Natural killer cell (primary cell): ENCODE results near the gene ENOX2. TPM values are rescaled to one million over a fixed set of nuclear protein-coding genes. Genes with fewer than 3 reads are reported as not detected.

Experiments
- ATAC-seq, 3 donors: fragments of 150-1000 bp in 2 of 3; fragments of 200-7000 bp in 1 of 3; cut with Tn5 transposase; 1 replicate in 1 of 3; 2 replicates in 2 of 3; pipeline ENCODE4 v1.10.0; 2021; ENCODE audit warnings: mild to moderate bottlenecking in 2 of 3, moderate library complexity in 2 of 3
- DNase-seq, 2 donors: peaks; one replicate each; pipeline versions ENCODE4 v3.0.0 to v3.0.0-alpha.2; 2013 to 2021; ENCODE audit warnings: mixed read lengths in 1 of 2
- H3K27ac ChIP-seq: one replicate; pipeline ENCODE4 v1.5.1; 2013; ENCODE audit warnings: mild to moderate bottlenecking, low read length
- H3K27me3 ChIP-seq: one replicate; pipeline ENCODE4 v1.6.1; 2013; ENCODE audit warnings: low read length; ENCODE audit not compliant: control insufficient read depth, insufficient read depth
- H3K36me3 ChIP-seq: one replicate; pipeline ENCODE4 v1.6.1; 2013; ENCODE audit warnings: low read length; ENCODE audit not compliant: control insufficient read depth, insufficient read depth
- H3K4me1 ChIP-seq: one replicate; pipeline ENCODE4 v1.6.1; 2013; ENCODE audit warnings: low read length; ENCODE audit not compliant: control insufficient read depth, insufficient read depth
- H3K4me3 ChIP-seq: one replicate; pipeline ENCODE4 v1.5.1; 2013; ENCODE audit warnings: low read length
- H3K9me3 ChIP-seq: one replicate; pipeline ENCODE4 v1.6.1; 2013; ENCODE audit warnings: low read length; ENCODE audit not compliant: control insufficient read depth, insufficient read depth
- H3K27ac Mint-ChIP-seq, 2 donors: one replicate each; pipeline ENCODE4 v1.8.0; 2022; ENCODE audit warnings: mild to moderate bottlenecking in 2 of 2, mixed read lengths in 2 of 2, moderate library complexity in 1 of 2
- H3K27me3 Mint-ChIP-seq, 2 donors: one replicate each; pipeline ENCODE4 v1.8.0; 2022; ENCODE audit warnings: low read depth in 2 of 2, mixed read lengths in 2 of 2
- H3K36me3 Mint-ChIP-seq: one replicate; pipeline ENCODE4 v1.8.0; 2022; ENCODE audit warnings: mixed read lengths
- H3K4me1 Mint-ChIP-seq, 2 donors: one replicate each; pipeline ENCODE4 v1.8.0; 2022; ENCODE audit warnings: mixed read lengths in 2 of 2
- H3K4me3 Mint-ChIP-seq: one replicate; pipeline ENCODE4 v1.8.0; 2022; ENCODE audit warnings: mild to moderate bottlenecking, moderate library complexity, mixed read lengths
- H3K9me3 Mint-ChIP-seq, 2 donors: one replicate each; pipeline ENCODE4 v1.8.0; 2022; ENCODE audit warnings: mixed read lengths in 2 of 2
- WGBS: methylation state at CpG from one replicate; pipeline ENCODE4 v1.1.7; 2013; ENCODE audit warnings: missing lambda C conversion rate; ENCODE audit not compliant: insufficient coverage; 5-methylcytosine and 5-hydroxymethylcytosine counted together
- intact Hi-C: fragments of 100-400 bp; cut with micrococcal nuclease; formaldehyde crosslinking; loops from one replicate; pipeline ENCODE4 v1.14.2; 2022
- total RNA-seq, 4 donors: library from RNA; stranded (reverse); fragments of 120-200 nt in 1 of 4; gene quantifications; one replicate each; pipeline versions ENCODE4 v1.2.3 to v1.2.4, GENCODE V29; 2013 to 2022
- TF ChIP-seq, protein P1 (sequence below): fragments of 200-600 bp; IDR thresholded peaks from one replicate; pipeline ENCODE4 v1.8.0; 2022; ENCODE audit warnings: antibody characterized with exemption

ENOX2 gene
- total RNA-seq, 3 donors from 2014 or later (not counting 1 experiment from before 2014, with no cell fraction given), result 9.3 to 14.7 (median 13.3) TPM

DNA sequence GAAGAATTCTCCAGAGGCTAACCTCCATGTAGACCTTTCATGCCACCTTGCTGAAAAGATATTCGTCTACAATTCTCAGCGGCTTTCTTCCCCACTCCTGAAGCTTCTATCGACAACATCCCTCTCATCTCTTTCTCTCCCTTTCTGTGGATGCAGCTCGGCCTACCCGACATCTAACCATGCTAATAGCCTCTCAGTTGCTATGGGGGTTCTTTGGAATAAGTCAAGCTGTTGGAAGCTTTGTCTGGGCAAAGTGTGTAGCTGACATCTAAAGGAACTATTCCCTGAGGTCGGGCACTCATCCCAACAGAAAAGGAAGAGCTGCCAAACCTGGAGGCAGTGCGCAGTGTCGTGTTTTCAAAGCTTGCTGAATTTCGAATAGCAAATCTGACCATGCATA, 309.1 kb downstream of the ENOX2 start:
- TF ChIP-seq, protein P1, sequence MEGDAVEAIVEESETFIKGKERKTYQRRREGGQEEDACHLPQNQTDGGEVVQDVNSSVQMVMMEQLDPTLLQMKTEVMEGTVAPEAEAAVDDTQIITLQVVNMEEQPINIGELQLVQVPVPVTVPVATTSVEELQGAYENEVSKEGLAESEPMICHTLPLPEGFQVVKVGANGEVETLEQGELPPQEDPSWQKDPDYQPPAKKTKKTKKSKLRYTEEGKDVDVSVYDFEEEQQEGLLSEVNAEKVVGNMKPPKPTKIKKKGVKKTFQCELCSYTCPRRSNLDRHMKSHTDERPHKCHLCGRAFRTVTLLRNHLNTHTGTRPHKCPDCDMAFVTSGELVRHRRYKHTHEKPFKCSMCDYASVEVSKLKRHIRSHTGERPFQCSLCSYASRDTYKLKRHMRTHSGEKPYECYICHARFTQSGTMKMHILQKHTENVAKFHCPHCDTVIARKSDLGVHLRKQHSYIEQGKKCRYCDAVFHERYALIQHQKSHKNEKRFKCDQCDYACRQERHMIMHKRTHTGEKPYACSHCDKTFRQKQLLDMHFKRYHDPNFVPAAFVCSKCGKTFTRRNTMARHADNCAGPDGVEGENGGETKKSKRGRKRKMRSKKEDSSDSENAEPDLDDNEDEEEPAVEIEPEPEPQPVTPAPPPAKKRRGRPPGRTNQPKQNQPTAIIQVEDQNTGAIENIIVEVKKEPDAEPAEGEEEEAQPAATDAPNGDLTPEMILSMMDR, result no peak
- no peaks in the 10 kb centered on the region for H3K27me3 ChIP-seq
- no peaks in the 10 kb centered on the region for H3K9me3 Mint-ChIP-seq
- DNase-seq (no peak), ATAC-seq (no peak)
- H3K36me3 Mint-ChIP-seq, result no peaks in the 10 kb centered on the region
- no peaks in the 10 kb centered on the region for H3K36me3 ChIP-seq
- H3K4me1 Mint-ChIP-seq, result no peaks in the 10 kb centered on the region
- WGBS, result 82% methylated on average over 6 of the region's 9 CpGs
- intact Hi-C loops, result no loop called here
- no peak overlapping the region for H3K4me3 ChIP-seq
- no peaks in the 10 kb centered on the region for H3K9me3 ChIP-seq
- no peak overlapping the region for H3K4me3 Mint-ChIP-seq
- H3K27ac ChIP-seq, result no peak overlapping the region
- peaks cover 5 to 28% of the 10 kb centered on the region in 2 donors for H3K27me3 Mint-ChIP-seq
- no peaks in the 10 kb centered on the region for H3K4me1 ChIP-seq
- no peak overlapping the region for H3K27ac Mint-ChIP-seq

DNA sequence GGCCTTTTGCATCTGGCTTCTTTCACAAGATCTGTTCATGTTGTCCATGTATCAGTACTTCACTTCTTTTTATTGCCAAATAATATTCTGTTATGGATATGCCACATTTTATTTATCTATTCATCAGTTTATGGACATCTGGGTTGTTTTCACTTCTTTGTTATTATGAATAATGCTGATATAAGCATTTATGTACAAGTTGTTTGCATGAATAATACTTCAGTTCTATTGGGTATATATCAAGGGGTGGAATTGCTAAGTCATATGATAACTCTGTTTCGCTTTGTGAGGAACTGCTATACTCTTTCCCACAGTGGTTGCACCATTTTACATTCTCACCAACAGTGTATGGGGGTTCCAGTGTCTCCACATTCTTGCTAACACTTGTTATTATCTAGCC, 310.8 kb downstream of the ENOX2 start:
- Histone ChIP-seq H3K27ac (no peak overlapping the region), H3K27me3 (no peaks in the 10 kb centered on the region), H3K4me3 (no peak overlapping the region), H3K36me3 (no peaks in the 10 kb centered on the region), H3K9me3 (no peaks in the 10 kb centered on the region), H3K4me1 (no peaks in the 10 kb centered on the region)
- peaks cover 5 to 12% of the 10 kb centered on the region in 2 donors for H3K27me3 Mint-ChIP-seq
- H3K4me1 Mint-ChIP-seq, result no peaks in the 10 kb centered on the region
- TF ChIP-seq, protein P1, result no peak
- H3K9me3 Mint-ChIP-seq, result no peaks in the 10 kb centered on the region
- no peaks in the 10 kb centered on the region for H3K36me3 Mint-ChIP-seq
- DNase-seq (no peak), ATAC-seq (no peak)
- no CpG with 5 or more reads among the region's 1 CpG for WGBS
- intact Hi-C loops, result no loop called here
- no peak overlapping the region for H3K4me3 Mint-ChIP-seq
- H3K27ac Mint-ChIP-seq, result no peak overlapping the region

DNA sequence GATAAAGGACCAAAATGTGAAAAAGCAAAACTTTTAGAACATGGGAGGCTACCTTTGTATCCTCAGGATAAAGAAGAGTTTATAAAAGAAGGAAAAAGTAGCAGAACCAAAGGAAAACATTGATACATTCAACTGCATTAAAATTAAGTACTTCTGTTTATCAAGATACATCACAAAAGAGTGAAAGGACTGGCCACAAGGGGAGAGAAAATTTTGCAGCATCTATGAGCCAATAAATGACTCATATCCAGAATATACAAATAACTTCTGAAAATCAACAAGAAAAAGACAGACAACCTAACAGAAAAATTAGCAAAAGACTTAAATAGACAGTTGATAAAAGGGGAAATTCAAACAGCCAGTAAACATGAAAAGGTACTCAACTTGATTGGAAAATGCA, 324.1 kb downstream of the ENOX2 start:
- DNase-seq (no peak), ATAC-seq (no peak)
- Mint-ChIP-seq H3K36me3 (no peaks in the 10 kb centered on the region), H3K9me3 (no peaks in the 10 kb centered on the region), H3K27ac (no peak overlapping the region), H3K4me1 (peaks cover 0 to 3% of the 10 kb centered on the region in 2 donors), H3K27me3 (peaks cover 11 to 42% of the 10 kb centered on the region in 2 donors), H3K4me3 (no peak overlapping the region)
- Histone ChIP-seq H3K4me1 (no peaks in the 10 kb centered on the region), H3K9me3 (no peaks in the 10 kb centered on the region), H3K27ac (no peak overlapping the region), H3K27me3 (no peaks in the 10 kb centered on the region), H3K4me3 (no peak overlapping the region), H3K36me3 (no peaks in the 10 kb centered on the region)
- intact Hi-C loops, result no loop called here
- TF ChIP-seq, protein P1, result no peak

DNA sequence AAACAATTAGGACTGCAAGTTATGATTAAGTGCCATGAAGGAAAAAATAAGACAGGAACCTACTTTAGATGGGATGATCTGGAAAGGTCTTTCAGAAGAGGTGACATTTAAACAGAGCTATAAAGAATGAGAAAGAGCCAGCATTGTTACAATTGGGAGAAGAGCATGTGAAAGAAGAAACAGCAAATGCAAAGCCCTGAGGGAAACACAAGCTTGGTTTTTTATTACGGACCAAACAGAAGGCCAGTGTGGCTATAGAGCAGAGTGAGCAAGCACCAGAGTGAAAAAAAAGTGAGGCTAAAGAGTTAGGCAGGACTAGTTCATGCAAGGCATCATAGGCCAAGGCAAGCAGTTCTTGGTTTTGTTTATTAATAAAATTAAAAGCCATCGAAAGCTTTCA, 325.6 kb downstream of the ENOX2 start:
- 100% methylated on average over 2 of the region's 2 CpGs for WGBS
- H3K27ac ChIP-seq, result no peak overlapping the region
- Mint-ChIP-seq H3K9me3 (no peaks in the 10 kb centered on the region), H3K27ac (no peak overlapping the region), H3K36me3 (no peaks in the 10 kb centered on the region), H3K4me1 (peaks cover 0 to 3% of the 10 kb centered on the region in 2 donors), H3K4me3 (no peak overlapping the region), H3K27me3 (peaks cover 5 to 42% of the 10 kb centered on the region in 2 donors)
- H3K36me3 ChIP-seq, result no peaks in the 10 kb centered on the region
- TF ChIP-seq, protein P1, result no peak
- ATAC-seq, result no peak
- no peaks in the 10 kb centered on the region for H3K4me1 ChIP-seq
- no peak for DNase-seq
- no peaks in the 10 kb centered on the region for H3K9me3 ChIP-seq
- intact Hi-C loops, result loop anchor here (2.0 kb wide), 1 partner anchor 339 kb away; no protein-coding TSS in a partner anchor
- no peaks in the 10 kb centered on the region for H3K27me3 ChIP-seq
- no peak overlapping the region for H3K4me3 ChIP-seq
